Right ventricle myocardium superior (tissue), 1 donor: Measurements from ENCODE around the gene IL9R. TPM values are rescaled to one million over a fixed set of nuclear protein-coding genes. Genes with fewer than 3 reads are reported as not detected.
"Not testable (repeated sequence)": the region's sequence is repeated elsewhere in the genome, so short reads cannot be mapped to it uniquely, and the experiment has no call there.

Experiments used
- ATAC-seq: fragments of 200-7000 bp; cut with Tn5 transposase; one replicate; pipeline ENCODE4 v1.9.1; 2020; ENCODE audit warnings: mild to moderate bottlenecking; ENCODE audit not compliant: poor library complexity
- DNase-seq: peaks from one replicate; pipeline ENCODE4 v3.0.0-alpha.2; 2020
- intact Hi-C: fragments of 100-400 bp; cut with DNase I; formaldehyde crosslinking; loops from one replicate; pipeline ENCODE4 v1.11.2; 2022
- long read RNA-seq: library from polyadenylated mRNA; unstranded; transcript quantifications from one replicate; pipeline ENCODE4 v2.0.0, GENCODE V29; 2021
- total RNA-seq: library from RNA; stranded (reverse); fragmentation: NEBNext Ultra II Directional; extraction: Animal tissue kit (Norgen Biotek cat#: 25700); gene quantifications from one replicate; pipeline ENCODE4 v1.2.1, GENCODE V29; 2021
- donor health status: DM: no; HTN: yes; CAD: no; lungs with severe emphysema.

Gene IL9R, protein sequence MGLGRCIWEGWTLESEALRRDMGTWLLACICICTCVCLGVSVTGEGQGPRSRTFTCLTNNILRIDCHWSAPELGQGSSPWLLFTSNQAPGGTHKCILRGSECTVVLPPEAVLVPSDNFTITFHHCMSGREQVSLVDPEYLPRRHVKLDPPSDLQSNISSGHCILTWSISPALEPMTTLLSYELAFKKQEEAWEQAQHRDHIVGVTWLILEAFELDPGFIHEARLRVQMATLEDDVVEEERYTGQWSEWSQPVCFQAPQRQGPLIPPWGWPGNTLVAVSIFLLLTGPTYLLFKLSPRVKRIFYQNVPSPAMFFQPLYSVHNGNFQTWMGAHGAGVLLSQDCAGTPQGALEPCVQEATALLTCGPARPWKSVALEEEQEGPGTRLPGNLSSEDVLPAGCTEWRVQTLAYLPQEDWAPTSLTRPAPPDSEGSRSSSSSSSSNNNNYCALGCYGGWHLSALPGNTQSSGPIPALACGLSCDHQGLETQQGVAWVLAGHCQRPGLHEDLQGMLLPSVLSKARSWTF
- not detected for total RNA-seq
- long read RNA-seq, result 0 reads

DNA sequence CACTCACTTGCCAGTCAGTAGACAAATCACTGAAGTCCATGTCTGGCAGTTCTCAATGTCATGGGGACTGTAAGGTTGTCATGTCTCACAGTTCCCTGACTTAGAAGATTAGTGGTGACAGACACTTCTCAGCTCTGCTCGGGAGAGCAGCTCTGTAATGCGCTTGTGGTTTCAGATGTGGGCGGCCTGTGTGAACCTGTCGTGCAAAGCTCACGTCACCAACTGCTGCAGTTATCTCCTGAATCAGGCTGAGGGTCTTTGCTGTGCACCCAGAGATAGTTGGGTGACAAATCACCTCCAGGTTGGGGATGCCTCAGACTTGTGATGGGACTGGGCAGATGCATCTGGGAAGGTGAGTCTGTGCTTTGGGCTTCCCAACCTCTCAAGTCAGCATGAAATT is at the start of gene IL9R:
Gene IL9R, plus strand, starts transcription at position 261 of the 400 bp plus-strand sequence. Its CDS starts 64 bp downstream, at position 325.
- intact Hi-C loops, result no loop called here
- no peak for DNase-seq
- ATAC-seq, result no peak

GRCh38 chrX:155949098-155949497 is 48.4 kb upstream of the IL9R start:
- no peak for DNase-seq
- intact Hi-C loops, result no loop called here
- ATAC-seq, result no peak

GRCh38 chrX:155951237-155951789 is 46.2 kb upstream of the IL9R start:
- DNase-seq, result no peak
- intact Hi-C loops, result no loop called here

GRCh38 chrX:155953055-155953454 is 44.4 kb upstream of the IL9R start:
- ATAC-seq, result no peak

More at GRCh38 chrX:155951237-155951789, 46.2 kb upstream of the IL9R start:
- ATAC-seq, result no peak

GRCh38 chrX:155954793-155955192 is 42.7 kb upstream of the IL9R start:
- DNase-seq (no peak), ATAC-seq (no peak)
- intact Hi-C loops, result no loop called here

More at GRCh38 chrX:155953055-155953454, 44.4 kb upstream of the IL9R start:
- DNase-seq, result no peak
- intact Hi-C loops, result no loop called here

DNA sequence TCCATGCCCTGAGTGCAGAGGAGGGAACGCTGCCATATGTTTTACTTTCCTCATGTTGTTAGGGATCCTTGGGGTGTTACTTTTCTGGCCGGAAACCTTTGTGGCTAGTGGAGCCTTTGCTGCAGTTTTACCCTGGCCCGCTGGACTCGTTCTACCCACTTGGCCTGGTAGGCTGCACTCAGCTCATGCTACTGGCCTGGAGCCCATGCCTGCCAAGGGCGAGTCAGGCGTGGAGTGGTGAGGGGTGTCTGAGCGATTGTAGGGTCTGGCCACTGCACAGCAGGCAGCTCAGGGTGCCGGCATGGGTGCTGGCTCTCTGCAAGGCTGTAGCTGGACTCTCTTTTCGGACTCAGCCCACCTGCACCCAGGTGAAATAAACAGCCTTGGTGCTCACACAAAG is 41.4 kb upstream of the IL9R start:
- ATAC-seq (no peak), DNase-seq (no peak)
- intact Hi-C loops, result no loop called here

GRCh38 chrX:155956649-155957048 is 40.8 kb upstream of the IL9R start:
- ATAC-seq, result no peak
- intact Hi-C loops, result no loop called here
- no peak for DNase-seq

- ATAC-seq, result no peak
- no peak for DNase-seq
- intact Hi-C loops, result no loop called here
Measured at GRCh38 chrX:155957843-155958242, 39.7 kb upstream of the IL9R start.

- ATAC-seq (no peak), DNase-seq (no peak)
- intact Hi-C loops, result no loop called here
Measured at GRCh38 chrX:155959018-155959587, 38.4 kb upstream of the IL9R start.

DNA sequence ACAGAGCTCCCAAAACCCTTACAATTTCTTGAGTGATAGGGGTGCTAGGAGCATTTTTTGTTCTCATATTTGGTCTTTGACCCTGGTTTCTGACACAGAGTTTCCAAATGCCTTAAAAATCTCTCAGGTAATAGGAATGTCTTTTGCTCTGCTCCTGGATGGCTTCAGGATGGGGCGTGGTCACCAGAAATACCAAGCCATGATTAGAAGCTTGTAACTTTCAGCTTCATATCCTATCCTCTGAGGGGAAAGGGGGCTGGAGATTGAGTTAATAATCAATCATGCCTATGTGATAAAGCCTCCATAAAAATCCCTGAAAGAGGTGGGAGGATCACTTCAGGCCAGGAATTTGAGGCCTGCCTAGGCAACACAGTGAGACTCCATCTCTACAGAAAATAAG is 34.6 kb upstream of the IL9R start:
- DNase-seq, result no peak
- no peak for ATAC-seq
- intact Hi-C loops, result no loop called here

DNA sequence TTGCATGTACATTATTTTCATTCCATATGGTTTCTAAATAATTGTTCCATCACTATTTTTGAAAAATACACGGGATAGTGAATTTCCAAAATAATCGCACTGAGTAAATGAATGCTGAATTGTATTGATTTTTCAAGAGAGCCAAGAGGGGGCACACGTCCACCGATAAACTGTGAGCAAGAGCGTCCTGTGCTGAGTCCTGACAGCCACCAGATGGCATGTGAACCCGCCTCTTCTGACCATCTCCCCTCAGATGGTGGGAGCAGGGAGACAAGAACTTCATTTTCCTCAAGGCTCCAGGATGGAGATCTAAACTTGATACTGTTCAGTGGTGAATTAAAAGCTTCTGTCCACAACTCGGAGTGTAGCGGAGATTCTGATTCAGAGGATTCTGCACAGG is 30.6 kb upstream of the IL9R start:
- DNase-seq (no peak), ATAC-seq (no peak)
- intact Hi-C loops, result no loop called here

- ATAC-seq (no peak), DNase-seq (no peak)
- intact Hi-C loops, result no loop called here
Measured at GRCh38 chrX:155967653-155968325, 29.7 kb upstream of the IL9R start.

- ATAC-seq, result no peak
- intact Hi-C loops, result no loop called here
Measured at GRCh38 chrX:155968326-155968661, 29.2 kb upstream of the IL9R start.

GRCh38 chrX:155968791-155969190 is 28.7 kb upstream of the IL9R start:
- ATAC-seq (no peak), DNase-seq (no peak)
- intact Hi-C loops, result no loop called here

More at GRCh38 chrX:155968326-155968661, 29.2 kb upstream of the IL9R start:
- DNase-seq, result no peak

DNA sequence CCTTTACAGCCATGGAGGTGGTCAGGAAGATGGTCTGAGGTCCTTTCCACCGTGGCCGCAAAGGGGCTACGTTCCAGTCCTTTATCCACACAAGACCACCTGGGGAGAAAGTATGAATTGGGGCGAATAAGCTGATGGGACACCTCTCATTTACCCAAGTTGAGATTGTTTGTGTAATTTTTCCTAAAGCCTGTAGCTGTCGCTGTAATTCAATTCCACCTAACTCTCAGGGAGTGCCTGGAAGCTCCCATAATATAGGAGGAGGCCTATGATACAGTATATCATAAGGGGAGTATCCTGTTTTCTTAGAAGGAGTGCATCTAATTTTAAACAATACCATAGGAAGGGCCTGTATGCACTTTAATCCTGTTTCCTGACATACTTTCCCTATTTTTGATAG is 25.8 kb upstream of the IL9R start:
- ATAC-seq, intact Hi-C loops, DNase-seq: not testable (repeated sequence)

- intact Hi-C loops, DNase-seq: not testable (repeated sequence)
Measured at GRCh38 chrX:155972241-155972640, 25.3 kb upstream of the IL9R start.

DNA sequence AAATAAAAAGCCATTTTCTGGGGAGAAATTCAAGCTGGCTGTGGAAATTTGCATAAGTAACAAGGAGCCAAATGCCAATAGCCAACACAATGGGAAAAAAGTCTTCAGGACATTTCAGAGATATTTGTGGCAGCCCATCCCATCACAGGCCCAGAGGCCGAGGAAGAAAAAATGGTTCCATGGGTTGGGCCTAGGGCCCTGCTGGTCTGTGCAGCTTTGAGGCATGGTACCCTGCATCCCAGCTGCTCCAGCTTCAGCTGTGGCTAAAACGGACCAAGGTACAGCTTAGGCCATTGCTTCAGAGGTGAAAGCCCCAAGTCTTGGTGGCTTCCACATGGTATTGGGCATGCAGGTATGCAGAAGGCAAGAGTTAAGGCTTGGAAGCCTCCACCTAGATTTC is 14.2 kb upstream of the IL9R start:
- intact Hi-C loops, result no loop called here
- ATAC-seq, result no peak
- no peak for DNase-seq

More at GRCh38 chrX:155972241-155972640, 25.3 kb upstream of the IL9R start:
- not testable (repeated sequence) for ATAC-seq

- no peak for ATAC-seq
- no peak for DNase-seq
- intact Hi-C loops, result no loop called here
Measured at GRCh38 chrX:155985208-155985607, 12.3 kb upstream of the IL9R start.

DNA sequence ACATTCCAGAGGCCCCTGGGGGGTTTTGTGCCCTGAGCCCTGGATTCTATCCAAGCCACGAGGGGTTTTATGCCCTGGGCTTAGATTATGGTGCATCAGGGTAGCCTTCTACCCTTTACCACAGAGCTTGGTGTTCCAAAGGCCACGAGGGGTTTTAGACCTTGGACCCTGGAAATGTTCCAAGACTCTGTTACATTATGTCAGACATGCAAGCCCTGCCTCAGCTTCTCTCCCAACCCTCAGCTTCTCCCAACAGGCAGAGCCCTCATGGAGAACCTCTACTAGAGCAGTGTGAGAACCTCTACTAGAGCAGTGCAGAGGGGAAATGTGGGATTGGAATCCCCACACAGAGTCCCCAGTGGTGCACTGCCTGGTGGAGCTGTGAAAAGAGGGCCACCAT is 10.5 kb upstream of the IL9R start:
- DNase-seq, intact Hi-C loops, ATAC-seq: not testable (repeated sequence)
